ENCODE measurements around the gene FANCI. TPM values are rescaled to one million over a fixed set of nuclear protein-coding genes. Genes with fewer than 3 reads are reported as not detected.

The FANCI gene
- total RNA-seq, 2 donors from 2014 or later = 94.5 to 173 TPM

DNA sequence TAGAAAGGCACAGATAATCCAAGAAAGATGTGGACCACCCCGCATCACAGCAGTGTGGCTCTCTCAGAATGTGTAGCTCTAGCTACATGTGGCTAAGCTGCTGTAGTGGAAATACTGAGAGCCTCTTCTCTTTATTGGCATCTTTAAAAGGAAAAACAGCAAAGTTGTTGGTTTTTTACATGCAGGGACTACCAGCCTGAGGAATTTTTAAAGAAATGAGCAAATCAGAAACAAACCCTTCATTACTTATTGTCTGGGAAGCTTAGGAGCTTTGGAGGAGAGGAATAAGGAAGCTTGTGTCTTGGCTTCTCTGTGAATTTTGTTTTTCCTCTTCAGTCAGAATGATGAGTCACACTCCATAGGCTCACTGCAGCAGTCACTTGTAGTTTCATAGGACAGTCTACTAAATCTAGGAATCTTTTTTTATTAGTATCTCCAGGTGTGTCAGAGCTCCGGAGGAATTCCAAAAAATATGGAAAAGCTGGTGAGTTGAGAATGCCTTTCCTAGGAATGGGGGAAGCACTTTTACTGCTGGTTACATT, 63.3 kb downstream of the FANCI start:
- WGBS, 2 experiments (ENCODE audit: insufficient coverage in 1 of 2, insufficient read length in 1 of 2) = 97 to 100% methylated on average over 2 of the region's 2 CpGs
- Histone ChIP-seq H3K9ac (ENCODE audit: extremely low read depth, low read length, poor library complexity, severe bottlenecking) (no peak overlapping the region), H3K36me3 (ENCODE audit: control insufficient read depth, insufficient read depth, low read length) (peaks cover 82% of the 10 kb centered on the region), H3K4me3 (ENCODE audit: low read length) (no peak overlapping the region), H3K27me3 (ENCODE audit: control insufficient read depth, insufficient read depth, low read length, poor library complexity, severe bottlenecking) (no peaks in the 10 kb centered on the region), H3K27ac (ENCODE audit: low read depth, low read length) (no peak overlapping the region), H3K4me1 (ENCODE audit: control insufficient read depth, insufficient read depth, low read length) (no peaks in the 10 kb centered on the region), H3K9me3 (ENCODE audit: control insufficient read depth, low read length) (no peaks in the 10 kb centered on the region)
- Mint-ChIP-seq H3K4me1 (no peaks in the 10 kb centered on the region), H3K36me3 (ENCODE audit: low read depth) (peaks cover 71% of the 10 kb centered on the region), H3K27me3 (ENCODE audit: insufficient read depth) (no peaks in the 10 kb centered on the region), H3K9me3 (no peaks in the 10 kb centered on the region), H3K27ac (no peak overlapping the region), H3K4me3 (no peak overlapping the region)
- TF ChIP-seq, protein P1, sequence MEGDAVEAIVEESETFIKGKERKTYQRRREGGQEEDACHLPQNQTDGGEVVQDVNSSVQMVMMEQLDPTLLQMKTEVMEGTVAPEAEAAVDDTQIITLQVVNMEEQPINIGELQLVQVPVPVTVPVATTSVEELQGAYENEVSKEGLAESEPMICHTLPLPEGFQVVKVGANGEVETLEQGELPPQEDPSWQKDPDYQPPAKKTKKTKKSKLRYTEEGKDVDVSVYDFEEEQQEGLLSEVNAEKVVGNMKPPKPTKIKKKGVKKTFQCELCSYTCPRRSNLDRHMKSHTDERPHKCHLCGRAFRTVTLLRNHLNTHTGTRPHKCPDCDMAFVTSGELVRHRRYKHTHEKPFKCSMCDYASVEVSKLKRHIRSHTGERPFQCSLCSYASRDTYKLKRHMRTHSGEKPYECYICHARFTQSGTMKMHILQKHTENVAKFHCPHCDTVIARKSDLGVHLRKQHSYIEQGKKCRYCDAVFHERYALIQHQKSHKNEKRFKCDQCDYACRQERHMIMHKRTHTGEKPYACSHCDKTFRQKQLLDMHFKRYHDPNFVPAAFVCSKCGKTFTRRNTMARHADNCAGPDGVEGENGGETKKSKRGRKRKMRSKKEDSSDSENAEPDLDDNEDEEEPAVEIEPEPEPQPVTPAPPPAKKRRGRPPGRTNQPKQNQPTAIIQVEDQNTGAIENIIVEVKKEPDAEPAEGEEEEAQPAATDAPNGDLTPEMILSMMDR (conservative IDR thresholded peaks at IDR 0.05) = no peak
- no peak for DNase-seq

DNA sequence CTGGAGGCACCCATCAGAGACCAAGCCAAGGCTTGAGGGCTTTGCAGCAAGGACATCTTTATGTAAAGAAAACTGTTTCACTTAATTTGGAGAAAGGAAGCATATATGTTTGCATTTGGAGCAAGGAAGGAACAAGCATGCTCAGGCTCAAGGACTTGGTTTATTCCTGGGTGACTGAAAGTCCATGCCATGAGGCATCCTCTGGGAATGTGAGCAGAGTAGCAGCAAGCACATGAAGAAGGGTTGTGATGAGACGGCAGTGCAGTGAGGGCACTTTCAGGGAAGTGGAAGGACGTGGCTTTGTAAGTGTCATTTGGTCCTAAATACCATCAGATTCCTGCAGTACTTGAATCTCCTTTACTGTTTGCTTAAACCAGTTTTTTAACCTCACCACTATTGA, 64.0 kb downstream of the FANCI start:
- no peaks in the 10 kb centered on the region for H3K27me3 ChIP-seq (ENCODE audit: control insufficient read depth, insufficient read depth, low read length, poor library complexity, severe bottlenecking)
- Mint-ChIP-seq H3K27ac (no peak overlapping the region), H3K36me3 (ENCODE audit: low read depth) (peaks cover 70% of the 10 kb centered on the region), H3K9me3 (no peaks in the 10 kb centered on the region), H3K4me3 (no peak overlapping the region), H3K27me3 (ENCODE audit: insufficient read depth) (no peaks in the 10 kb centered on the region), H3K4me1 (no peaks in the 10 kb centered on the region)
- no peaks in the 10 kb centered on the region for H3K4me1 ChIP-seq (ENCODE audit: control insufficient read depth, insufficient read depth, low read length)
- peaks cover 85% of the 10 kb centered on the region for H3K36me3 ChIP-seq (ENCODE audit: control insufficient read depth, insufficient read depth, low read length)
- H3K9me3 ChIP-seq (ENCODE audit: control insufficient read depth, low read length) = no peaks in the 10 kb centered on the region
- DNase-seq = no peak
- H3K27ac ChIP-seq (ENCODE audit: low read depth, low read length) = no peak overlapping the region
- no peak overlapping the region for H3K9ac ChIP-seq (ENCODE audit: extremely low read depth, low read length, poor library complexity, severe bottlenecking)
- WGBS, 2 experiments (ENCODE audit: insufficient coverage in 1 of 2, insufficient read length in 1 of 2) = 88 to 100% methylated on average over 2 of the region's 2 CpGs
- no peak overlapping the region for H3K4me3 ChIP-seq (ENCODE audit: low read length)
- TF ChIP-seq, protein P1 (conservative IDR thresholded peaks at IDR 0.05) = no peak

DNA sequence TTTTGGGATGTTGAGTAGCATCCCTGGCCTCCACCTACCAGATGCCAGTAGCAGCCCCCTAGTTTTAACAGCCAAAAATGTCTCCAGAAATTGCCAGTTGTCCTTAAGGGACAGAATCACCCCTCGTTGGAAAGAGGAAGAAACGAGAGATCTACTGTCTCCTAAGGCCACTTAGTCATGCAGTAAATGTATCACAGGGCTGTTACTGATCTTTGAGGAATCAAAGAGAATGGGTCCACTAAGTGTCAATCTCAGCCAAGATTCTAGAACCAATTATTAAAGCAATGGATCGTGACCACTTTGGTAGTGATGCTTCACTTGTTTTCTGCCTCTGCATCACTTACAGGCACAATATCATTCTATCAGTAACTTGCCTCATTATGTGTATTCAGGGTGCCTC, 64.5 kb downstream of the FANCI start:
- Histone ChIP-seq H3K9ac (ENCODE audit: extremely low read depth, low read length, poor library complexity, severe bottlenecking) (no peak overlapping the region), H3K36me3 (ENCODE audit: control insufficient read depth, insufficient read depth, low read length) (peaks cover 85% of the 10 kb centered on the region), H3K4me3 (ENCODE audit: low read length) (no peak overlapping the region), H3K4me1 (ENCODE audit: control insufficient read depth, insufficient read depth, low read length) (no peaks in the 10 kb centered on the region), H3K27me3 (ENCODE audit: control insufficient read depth, insufficient read depth, low read length, poor library complexity, severe bottlenecking) (no peaks in the 10 kb centered on the region), H3K27ac (ENCODE audit: low read depth, low read length) (no peak overlapping the region), H3K9me3 (ENCODE audit: control insufficient read depth, low read length) (no peaks in the 10 kb centered on the region)
- TF ChIP-seq, protein P1 (conservative IDR thresholded peaks at IDR 0.05) = no peak
- Mint-ChIP-seq H3K4me1 (no peaks in the 10 kb centered on the region), H3K36me3 (ENCODE audit: low read depth) (peaks cover 71% of the 10 kb centered on the region), H3K27ac (no peak overlapping the region), H3K9me3 (no peaks in the 10 kb centered on the region), H3K27me3 (ENCODE audit: insufficient read depth) (no peaks in the 10 kb centered on the region), H3K4me3 (no peak overlapping the region)
- DNase-seq = no peak
- 81 to 92% methylated on average over 3 of the region's 3 CpGs for WGBS, 2 experiments (ENCODE audit: insufficient coverage in 1 of 2, insufficient read length in 1 of 2)

Data from endodermal cell (in vitro differentiated cells).